Measurements from ENCODE around the gene ADD3.

- no peak for TF ChIP-seq SUZ12 (IDR thresholded peaks at IDR 0.05)
- TF ChIP-seq FOXM1 (IDR thresholded peaks at IDR 0.05; ENCODE audit: borderline replicate concordance), result no peak
- no peak for TF ChIP-seq HDGF (IDR thresholded peaks at IDR 0.05; ENCODE audit: borderline replicate concordance)
- TF ChIP-seq SP1 (IDR thresholded peaks at IDR 0.05), result no peak
These were observed 76.1 kb downstream of the ADD3 start for GRCh38 chr10:110083884-110084283.
